GM19397 (cell line): ENCODE measurements around the gene MEF2C.
A peak's percentile ranks its signal among the peaks of the same experiment; 100 is the strongest.

Experiments used
- ATAC-seq: cut with Tn5 transposase; IDR thresholded peaks from one replicate; pipeline ENCODE4 v1.9.1; 2021; ENCODE audit warnings: mild to moderate bottlenecking, moderate library complexity; ENCODE audit not compliant: unreplicated experiment

MEF2C gene

GRCh38 chr5:88769165-88769564 lies 113.8 kb downstream of the MEF2C start:
- ATAC-seq = no peak

GRCh38 chr5:88768411-88768810 lies 114.6 kb downstream of the MEF2C start:
- ATAC-seq = no peak

- no peak for ATAC-seq
Observed at GRCh38 chr5:88765798-88766197, 117.2 kb downstream of the MEF2C start.

- ATAC-seq = no peak
Observed at GRCh38 chr5:88765171-88765570, 117.8 kb downstream of the MEF2C start.

- ATAC-seq = no peak
Observed at GRCh38 chr5:88761939-88762338, 121.0 kb downstream of the MEF2C start.

- no peak for ATAC-seq
Observed at GRCh38 chr5:88761269-88761850, 121.6 kb downstream of the MEF2C start.

- ATAC-seq = no peak
Observed at GRCh38 chr5:88760527-88760926, 122.5 kb downstream of the MEF2C start.

GRCh38 chr5:88758591-88758990 lies 124.4 kb downstream of the MEF2C start:
- no peak for ATAC-seq

GRCh38 chr5:88758184-88758583 lies 124.8 kb downstream of the MEF2C start:
- ATAC-seq = no peak

GRCh38 chr5:88756953-88757352 lies 126.0 kb downstream of the MEF2C start:
- no peak for ATAC-seq

GRCh38 chr5:88748666-88749065 lies 134.3 kb downstream of the MEF2C start:
- ATAC-seq = no peak

- ATAC-seq = peak; percentile 78
Observed at GRCh38 chr5:88746438-88746882, 136.5 kb downstream of the MEF2C start.

GRCh38 chr5:88745093-88745696 lies 137.8 kb downstream of the MEF2C start:
- no peak for ATAC-seq

- ATAC-seq = no peak
Observed at GRCh38 chr5:88743231-88743834, 139.7 kb downstream of the MEF2C start.

- no peak for ATAC-seq
Observed at GRCh38 chr5:88741964-88742363, 141.0 kb downstream of the MEF2C start.

- ATAC-seq = no peak
Observed at GRCh38 chr5:88740604-88741185, 142.3 kb downstream of the MEF2C start.

- ATAC-seq = no peak
Observed at GRCh38 chr5:88736494-88736893, 146.5 kb downstream of the MEF2C start.

GRCh38 chr5:88734983-88735382 lies 148.0 kb downstream of the MEF2C start:
- ATAC-seq = no peak

- ATAC-seq = peak; percentile 51
Observed at GRCh38 chr5:88734191-88734640, 148.8 kb downstream of the MEF2C start.

- no peak for ATAC-seq
Observed at GRCh38 chr5:88732862-88733261, 150.1 kb downstream of the MEF2C start.

GRCh38 chr5:88732181-88732633 lies 150.8 kb downstream of the MEF2C start:
- peak; percentile 48 for ATAC-seq

- ATAC-seq = no peak
Observed at GRCh38 chr5:88729829-88730182, 153.2 kb downstream of the MEF2C start.
